GM19324 (cell line): ENCODE results near the gene FTSJ3.

Source experiments
- ATAC-seq: cut with Tn5 transposase; IDR thresholded peaks from one replicate; pipeline ENCODE4 v1.9.1; 2021; ENCODE audit warnings: mild to moderate bottlenecking, moderate library complexity; ENCODE audit not compliant: unreplicated experiment, low FRiP score

The FTSJ3 gene

DNA sequence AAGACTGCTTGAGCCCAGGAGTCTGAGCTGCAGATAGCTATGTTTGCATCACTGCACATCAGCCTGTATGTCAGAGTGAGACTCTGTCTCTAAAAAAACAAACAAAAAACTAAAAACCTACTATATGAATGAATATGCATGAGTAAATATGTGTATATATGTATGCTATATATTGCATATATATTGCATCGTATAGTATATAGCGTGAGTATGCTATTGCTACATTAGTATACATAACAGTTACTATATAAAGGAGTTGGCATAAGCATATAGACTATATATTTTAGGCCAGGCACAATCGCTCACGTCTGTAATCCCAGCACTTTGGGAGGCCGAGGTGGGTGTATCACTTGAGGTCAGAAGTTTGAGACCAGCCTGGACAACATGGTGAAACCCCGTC lies 37.4 kb downstream of the FTSJ3 start:
- ATAC-seq, result no peak

DNA sequence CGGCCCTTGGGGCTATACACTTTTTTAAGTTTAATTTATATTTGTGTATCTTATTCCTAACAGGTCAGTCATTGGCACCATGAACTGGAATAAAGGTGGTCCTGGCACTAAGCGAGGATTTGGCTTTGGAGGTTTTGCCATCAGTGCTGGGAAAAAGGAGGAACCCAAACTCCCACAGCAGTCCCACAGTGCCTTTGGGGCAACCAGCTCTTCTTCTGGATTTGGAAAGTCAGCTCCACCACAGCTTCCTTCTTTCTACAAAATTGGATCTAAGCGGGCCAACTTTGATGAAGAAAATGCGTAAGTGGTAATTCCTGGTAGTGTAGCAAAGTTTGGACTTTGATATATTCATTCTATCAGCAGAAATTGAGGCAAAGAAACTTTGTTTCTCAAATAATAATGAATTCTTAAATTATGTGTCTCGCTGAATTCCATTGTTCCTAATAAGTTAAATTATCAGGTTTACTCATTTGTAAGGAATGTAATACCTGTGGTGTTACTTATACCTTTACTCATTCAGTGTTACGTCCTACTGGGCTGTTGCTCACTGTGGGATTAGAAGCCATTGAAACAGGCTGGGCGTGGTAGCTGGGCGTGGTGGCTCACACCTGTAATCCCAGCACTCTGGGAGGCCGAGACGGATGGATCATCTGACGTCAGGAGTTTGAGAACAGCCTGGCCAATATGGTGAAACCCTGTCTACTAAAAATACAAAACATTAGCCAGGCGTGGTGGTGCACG lies 40.3 kb downstream of the FTSJ3 start:
- no peak for ATAC-seq

DNA sequence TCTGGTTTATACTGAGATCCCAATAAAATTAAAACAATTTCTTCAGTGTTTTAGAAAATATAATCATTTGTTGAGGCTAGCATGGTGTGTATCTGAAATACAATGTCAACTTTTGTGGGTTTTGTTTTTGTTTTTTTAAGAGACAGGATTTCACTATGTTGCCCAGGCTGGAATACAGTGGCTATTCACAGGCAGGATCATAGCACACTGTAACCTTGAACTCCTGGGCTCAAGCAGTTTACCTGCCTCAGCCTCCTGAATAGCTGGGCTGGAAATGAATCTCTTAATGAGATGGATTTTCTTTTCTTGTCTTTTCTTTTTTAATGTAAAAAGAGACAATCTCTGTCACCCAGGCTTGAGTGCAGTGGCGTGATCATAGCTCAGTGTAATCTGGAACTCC lies 41.3 kb downstream of the FTSJ3 start:
- ATAC-seq, result no peak

DNA sequence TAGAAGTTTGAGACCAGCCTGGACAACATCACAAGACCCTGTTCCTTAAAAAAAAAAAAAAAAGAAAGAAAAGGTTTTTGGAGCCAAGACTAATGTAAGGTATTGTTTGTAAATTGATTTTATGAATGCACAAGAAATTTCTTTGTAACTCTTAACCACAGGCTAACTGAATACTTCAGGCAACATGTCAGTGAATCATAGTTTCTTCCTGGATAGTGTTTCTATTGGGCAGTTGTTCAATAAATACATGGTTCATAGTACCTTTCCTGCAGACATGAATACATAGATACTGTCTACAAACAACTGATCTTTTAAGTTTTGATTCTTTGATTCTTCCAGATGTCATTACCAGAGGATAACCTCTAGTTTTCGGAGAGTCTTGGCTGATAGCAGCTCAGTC lies 41.9 kb downstream of the FTSJ3 start:
- no peak for ATAC-seq

DNA sequence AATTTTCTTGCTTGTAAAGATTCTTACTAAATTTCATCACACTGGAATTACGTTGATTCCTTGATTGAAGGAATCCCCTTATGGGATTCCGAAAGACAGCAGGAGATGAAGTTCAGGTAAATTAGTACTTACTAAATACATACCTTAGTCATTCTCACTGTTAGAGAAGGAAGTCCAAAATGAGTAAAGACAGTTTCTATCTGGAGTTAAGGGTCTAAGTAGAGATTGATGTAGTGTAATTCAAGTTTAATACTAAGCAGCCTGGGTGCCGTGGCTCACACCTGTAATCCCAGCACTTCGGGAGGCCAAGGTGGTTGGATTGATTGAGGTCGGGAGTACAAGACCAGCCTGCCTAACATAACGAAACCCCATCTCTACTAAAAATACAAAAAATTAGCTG lies 43.9 kb downstream of the FTSJ3 start:
- no peak for ATAC-seq

DNA sequence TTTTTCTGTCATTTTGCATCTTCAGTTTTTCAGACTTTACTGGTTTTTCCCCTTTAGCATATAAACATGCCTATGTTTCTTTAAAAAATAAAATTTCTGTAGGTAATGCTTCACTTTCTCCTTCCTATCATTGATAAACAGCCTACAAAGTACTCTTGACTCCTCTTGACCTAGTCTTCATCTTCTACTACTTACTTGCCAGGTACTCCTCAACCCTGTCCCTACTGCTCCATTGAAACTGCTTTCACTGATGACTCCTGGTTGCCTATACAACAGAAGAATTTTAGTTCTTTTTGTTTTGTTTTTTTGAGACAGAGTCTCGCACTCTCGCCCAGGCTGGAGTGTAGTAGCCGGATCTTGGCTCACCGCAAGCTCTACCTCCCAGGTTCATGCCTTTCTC lies 46.5 kb downstream of the FTSJ3 start:
- no peak for ATAC-seq

DNA sequence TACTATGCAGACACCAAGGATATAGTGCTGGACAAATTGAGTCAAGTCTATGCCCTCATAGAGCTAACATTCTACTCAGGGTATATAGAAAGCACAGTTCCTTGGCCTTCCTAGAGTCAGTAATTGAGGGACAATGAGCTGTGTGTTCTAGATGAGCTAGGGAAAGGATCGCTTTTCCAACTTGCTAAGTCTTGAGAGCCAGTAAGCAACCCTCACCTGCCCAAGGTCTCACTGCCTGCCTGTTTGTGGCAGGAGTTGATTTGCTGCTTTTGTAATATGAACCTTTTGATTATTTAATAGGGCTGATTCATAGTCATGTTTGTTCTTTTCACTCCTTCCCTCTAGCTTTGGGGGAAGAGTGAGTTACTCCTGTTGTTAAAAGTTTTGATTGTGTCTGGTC lies 47.0 kb downstream of the FTSJ3 start:
- no peak for ATAC-seq

DNA sequence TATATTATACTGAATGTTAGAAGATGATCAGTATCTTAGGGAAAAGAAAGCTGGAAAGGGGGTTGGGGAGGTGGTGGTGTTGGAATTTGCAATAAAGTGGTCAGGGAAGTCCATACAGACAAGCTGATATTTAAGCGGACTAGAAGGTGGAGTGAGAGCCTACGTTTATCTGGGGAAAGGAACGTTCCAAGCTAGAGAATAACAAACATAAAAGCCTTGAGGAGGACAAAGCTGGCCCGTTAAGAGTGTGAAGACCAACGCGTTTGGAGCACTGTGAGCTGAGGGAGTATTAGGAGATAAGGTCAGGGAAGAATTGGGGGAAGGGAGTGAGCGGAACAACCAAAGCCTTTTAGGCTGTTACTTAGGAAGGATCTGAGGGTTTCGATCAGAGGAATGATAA lies 52.0 kb downstream of the FTSJ3 start:
- no peak for ATAC-seq

DNA sequence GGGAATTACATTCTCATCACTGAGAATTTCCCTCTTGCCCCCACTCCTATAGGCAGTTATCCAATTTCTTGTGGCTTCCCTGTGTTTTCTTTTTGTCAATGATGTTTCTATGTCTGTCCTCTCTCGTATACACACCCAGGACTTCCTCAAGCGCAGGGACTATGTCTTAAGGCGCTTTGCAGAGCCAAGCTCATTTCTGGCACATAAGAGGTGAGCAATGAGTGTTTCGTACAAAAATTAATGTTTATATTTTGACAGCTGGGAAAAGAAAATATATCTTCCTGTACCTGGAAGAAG lies 52.5 kb downstream of the FTSJ3 start:
- ATAC-seq, result no peak

DNA sequence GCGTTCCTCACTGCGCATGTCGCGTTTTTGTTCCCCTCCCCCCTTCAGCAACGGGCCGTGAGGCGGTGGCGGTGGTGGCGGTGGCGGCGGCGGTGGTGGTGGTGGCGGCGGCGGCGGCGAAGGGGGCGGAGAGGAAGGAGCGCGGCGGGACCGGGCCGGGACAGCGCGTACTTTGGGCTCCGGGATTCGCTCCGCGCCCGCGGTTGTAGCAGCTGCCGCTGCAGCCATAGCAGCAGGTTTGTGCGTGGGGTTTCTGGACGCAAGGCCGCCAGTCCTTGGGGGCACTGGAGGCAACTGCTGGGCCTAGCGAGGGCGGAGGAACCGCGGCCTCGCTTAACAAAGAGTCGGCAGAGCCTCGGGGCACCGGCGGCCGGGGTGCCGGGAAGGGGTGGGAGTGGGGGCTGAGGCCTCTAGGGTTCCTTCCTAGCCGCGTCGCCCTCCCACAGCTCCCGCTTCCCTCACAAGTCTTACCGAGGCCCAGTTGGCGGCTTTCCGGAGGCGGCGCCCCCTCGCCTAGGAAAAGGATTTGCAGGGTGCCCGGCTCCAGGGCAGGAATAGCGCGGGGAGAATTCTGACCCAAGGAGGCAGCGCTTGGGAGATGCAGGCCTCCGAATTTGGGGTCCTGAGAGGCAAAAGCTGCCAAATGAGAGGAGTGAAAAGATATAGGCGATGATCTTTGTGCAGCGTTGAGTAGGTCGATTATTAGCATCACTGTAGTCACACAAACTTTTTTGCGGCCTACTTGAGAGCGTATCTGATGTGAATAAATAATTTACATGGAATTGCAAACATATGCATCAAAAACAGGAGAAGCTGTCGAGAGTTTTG lies 53.1 kb downstream of the FTSJ3 start, which contains the start of gene DDX42:
Gene DDX42, plus strand, starts transcription at position 30 of the 828 bp plus-strand sequence. CDS start 12,880 bp downstream, outside the sequence.
- peak; percentile 14 for ATAC-seq

DNA sequence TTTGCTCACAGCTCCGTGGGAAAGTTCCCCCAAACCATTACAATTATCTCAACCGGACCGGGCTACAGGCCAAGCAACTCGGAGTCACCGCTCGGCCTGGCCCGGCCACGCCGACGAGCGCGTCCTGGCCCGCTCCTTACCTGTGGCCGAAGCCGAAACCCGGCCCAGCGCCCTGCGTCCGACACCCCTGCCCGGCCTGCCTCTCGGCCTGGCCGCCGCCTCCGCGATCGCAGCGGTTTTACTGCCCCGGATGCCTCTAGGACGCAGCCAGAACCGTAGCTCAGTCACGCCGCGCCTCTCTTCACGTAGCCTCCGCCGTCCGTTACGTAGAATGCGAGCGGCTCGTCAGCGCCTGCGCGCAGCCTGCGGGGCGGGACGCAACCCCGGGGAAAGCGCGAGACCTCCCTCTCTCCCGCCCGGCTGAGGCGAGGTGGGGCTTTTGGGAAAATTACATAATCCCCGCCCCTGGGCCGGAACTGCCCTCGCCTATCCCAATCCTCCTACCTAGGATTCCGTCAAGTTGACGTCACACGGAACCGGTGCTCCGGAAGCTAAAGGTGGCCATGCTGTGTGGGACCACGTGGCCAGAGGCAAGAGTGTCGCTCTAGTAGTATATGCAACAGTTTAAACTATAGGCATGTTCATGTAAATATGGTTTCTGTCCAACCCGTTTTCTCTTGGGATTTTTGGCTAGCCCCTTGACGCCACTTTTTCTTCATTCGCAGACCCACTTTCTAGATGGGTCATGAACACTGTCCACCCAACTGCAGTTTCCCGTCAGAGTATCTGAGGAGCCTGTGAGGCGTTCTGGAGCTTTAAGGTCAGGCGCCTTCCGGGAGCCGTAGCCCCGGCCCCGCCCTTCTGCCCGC lies 54.0 kb downstream of the FTSJ3 start, which contains the start of gene CCDC47:
Gene CCDC47, minus strand, starts transcription at position 326 of the 869 bp plus-strand sequence. CDS start 7,422 bp downstream, outside the sequence.
- ATAC-seq, result peak; percentile 85

DNA sequence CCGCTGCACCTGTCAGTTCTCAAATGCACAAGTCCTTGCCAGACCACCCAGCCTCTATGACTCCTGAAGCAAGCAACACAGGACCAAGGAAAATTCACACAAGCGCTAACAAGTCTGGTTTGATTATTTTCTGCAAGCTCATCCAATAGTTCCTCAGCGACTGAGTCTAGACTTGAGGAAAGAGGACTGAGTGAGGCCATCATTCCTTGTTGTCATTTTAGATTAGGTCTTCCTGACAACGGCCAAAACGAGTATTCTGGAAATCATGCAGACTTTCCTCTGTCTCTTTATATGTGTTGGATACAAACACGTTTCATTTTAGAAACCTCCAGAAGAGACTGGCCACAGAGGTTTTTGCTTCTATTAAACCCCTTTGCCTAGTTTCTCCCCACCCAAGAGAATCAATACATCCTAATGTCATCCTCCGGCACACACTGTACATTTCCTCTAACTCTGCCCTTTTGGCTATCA lies 54.6 kb downstream of the FTSJ3 start:
- ATAC-seq, result no peak
